ENCODE data around the gene CNOT3.

DNA sequence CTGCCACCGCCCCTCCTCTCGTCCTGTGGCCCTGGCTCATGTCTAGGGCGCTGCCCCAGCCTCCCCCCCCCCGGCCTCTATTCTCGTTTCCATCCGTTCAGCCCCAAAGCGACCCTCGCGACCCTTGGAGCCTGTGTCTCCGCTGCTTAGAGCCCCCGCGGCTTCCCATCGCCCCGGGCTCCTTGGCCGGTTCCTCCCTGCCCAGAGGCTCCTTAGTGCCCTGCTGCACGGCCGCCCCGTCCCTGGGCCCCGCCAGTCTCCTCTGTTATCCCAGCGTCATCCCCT is 9.2 kb upstream of the CNOT3 start:
- TF ChIP-seq, protein P1, sequence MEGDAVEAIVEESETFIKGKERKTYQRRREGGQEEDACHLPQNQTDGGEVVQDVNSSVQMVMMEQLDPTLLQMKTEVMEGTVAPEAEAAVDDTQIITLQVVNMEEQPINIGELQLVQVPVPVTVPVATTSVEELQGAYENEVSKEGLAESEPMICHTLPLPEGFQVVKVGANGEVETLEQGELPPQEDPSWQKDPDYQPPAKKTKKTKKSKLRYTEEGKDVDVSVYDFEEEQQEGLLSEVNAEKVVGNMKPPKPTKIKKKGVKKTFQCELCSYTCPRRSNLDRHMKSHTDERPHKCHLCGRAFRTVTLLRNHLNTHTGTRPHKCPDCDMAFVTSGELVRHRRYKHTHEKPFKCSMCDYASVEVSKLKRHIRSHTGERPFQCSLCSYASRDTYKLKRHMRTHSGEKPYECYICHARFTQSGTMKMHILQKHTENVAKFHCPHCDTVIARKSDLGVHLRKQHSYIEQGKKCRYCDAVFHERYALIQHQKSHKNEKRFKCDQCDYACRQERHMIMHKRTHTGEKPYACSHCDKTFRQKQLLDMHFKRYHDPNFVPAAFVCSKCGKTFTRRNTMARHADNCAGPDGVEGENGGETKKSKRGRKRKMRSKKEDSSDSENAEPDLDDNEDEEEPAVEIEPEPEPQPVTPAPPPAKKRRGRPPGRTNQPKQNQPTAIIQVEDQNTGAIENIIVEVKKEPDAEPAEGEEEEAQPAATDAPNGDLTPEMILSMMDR (IDR thresholded peaks at IDR 0.05): no peak
- no peak for TF ChIP-seq POLR2A (IDR thresholded peaks at IDR 0.05)
